DND-41 (cell line): ENCODE data around the gene CADPS.
"Not testable (repeated sequence)": the region's sequence is repeated elsewhere in the genome, so short reads cannot be mapped to it uniquely, and the experiment has no call there.

Experiments
- ATAC-seq: fragments of 200-7000 bp; cut with Tn5 transposase; 3 replicates; pipeline ENCODE4 v1.9.1; 2021; ENCODE audit warnings: low read depth; ENCODE audit not compliant: insufficient read depth
- DNase-seq: peaks from one replicate; pipeline ENCODE4 v3.0.0-alpha.2; 2020
- H2AFZ ChIP-seq: 2 replicates; pipeline ENCODE4 v1.6.0; 2012; ENCODE audit warnings: low read depth, low read length
- H3K27ac ChIP-seq: 2 replicates; pipeline ENCODE4 v1.5.1; 2012; ENCODE audit warnings: low read length, inconsistent platforms
- H3K27me3 ChIP-seq: fragments of 200-600 bp; sonication (generic); 2 replicates; pipeline ENCODE4 v1.6.0; 2012; ENCODE audit warnings: low read length, mild to moderate bottlenecking, inconsistent platforms; ENCODE audit not compliant: insufficient read depth, poor library complexity
- H3K36me3 ChIP-seq: 2 replicates; pipeline ENCODE4 v1.5.1; 2012; ENCODE audit warnings: low read length, inconsistent platforms; ENCODE audit not compliant: insufficient read depth
- H3K4me1 ChIP-seq: 2 replicates; pipeline ENCODE4 v1.5.1; 2012; ENCODE audit warnings: mild to moderate bottlenecking, low read length; ENCODE audit not compliant: insufficient read depth
- H3K4me2 ChIP-seq: 2 replicates; pipeline ENCODE4 v1.6.0; 2012; ENCODE audit warnings: mild to moderate bottlenecking, moderate library complexity, low read length, inconsistent platforms; ENCODE audit not compliant: insufficient read depth
- H3K4me3 ChIP-seq, 2 experiments: fragments of 200-600 bp in 1 of 2; shearing (Covaris generic) in 1 of 2; 2 replicates each; pipeline ENCODE4 v1.5.1; 2012 to 2016; ENCODE audit warnings: inconsistent platforms in 2 of 2, low read length in 2 of 2, mild to moderate bottlenecking in 2 of 2, low read depth in 1 of 2, moderate library complexity in 1 of 2
- H3K79me2 ChIP-seq: 2 replicates; pipeline ENCODE4 v1.6.0; 2012; ENCODE audit warnings: low read length, inconsistent platforms; ENCODE audit not compliant: insufficient read depth
- H3K9ac ChIP-seq: 2 replicates; pipeline ENCODE4 v1.6.0; 2012; ENCODE audit warnings: low read depth, mild to moderate bottlenecking, inconsistent platforms, low read length, moderate library complexity
- H3K9me3 ChIP-seq: 2 replicates; pipeline ENCODE4 v1.5.1; 2012; ENCODE audit warnings: low read length, moderate library complexity, mild to moderate bottlenecking, inconsistent platforms; ENCODE audit not compliant: insufficient read depth, severe bottlenecking
- H4K20me1 ChIP-seq: 2 replicates; pipeline ENCODE4 v1.6.0; 2012; ENCODE audit warnings: low read length; ENCODE audit not compliant: insufficient read depth
- CTCF ChIP-seq: IDR thresholded peaks from 2 replicates; pipeline ENCODE4 v1.5.1; 2012; ENCODE audit warnings: borderline replicate concordance, low read length, moderate library complexity, mild to moderate bottlenecking; ENCODE audit not compliant: poor library complexity, severe bottlenecking; ENCODE audit errors: extremely low read depth
- EZH2 ChIP-seq: IDR thresholded peaks from 3 replicates; pipeline ENCODE4 v1.6.1; 2012; ENCODE audit warnings: borderline replicate concordance, low read depth, mild to moderate bottlenecking, moderate library complexity, low read length, inconsistent platforms; ENCODE audit not compliant: severe bottlenecking

CADPS gene

GRCh38 chr3:62584636-62585035 is 290.6 kb downstream of the CADPS start:
- no peak for TF ChIP-seq EZH2
- Histone ChIP-seq H3K9me3 (no peaks in the 10 kb centered on the region), H3K9ac (no peak overlapping the region), H3K79me2 (no peaks in the 10 kb centered on the region), H3K4me3 (no peak overlapping the region), H3K27ac (no peak overlapping the region), H2AFZ (no peak overlapping the region), H3K27me3 (no peaks in the 10 kb centered on the region), H3K36me3 (no peaks in the 10 kb centered on the region), H3K4me1 (no peaks in the 10 kb centered on the region), H4K20me1 (no peaks in the 10 kb centered on the region), H3K4me2 (no peak overlapping the region)
- DNase-seq (no peak), ATAC-seq (no peak)

- H3K27me3 ChIP-seq, result no peaks in the 10 kb centered on the region
- no peak overlapping the region for H2AFZ ChIP-seq
- H3K4me3 ChIP-seq, result no peak overlapping the region
- no peak overlapping the region for H3K27ac ChIP-seq
- peaks cover 3% of the 10 kb centered on the region for H3K9me3 ChIP-seq
- no peak overlapping the region for H3K9ac ChIP-seq
- H3K4me1 ChIP-seq, result no peaks in the 10 kb centered on the region
- no peak for TF ChIP-seq CTCF
- TF ChIP-seq EZH2, result no peak
- no peak for DNase-seq
- ATAC-seq, result no peak
- H3K79me2 ChIP-seq, result no peaks in the 10 kb centered on the region
- H3K36me3 ChIP-seq, result no peaks in the 10 kb centered on the region
- H4K20me1 ChIP-seq, result no peaks in the 10 kb centered on the region
- H3K4me2 ChIP-seq, result no peak overlapping the region
Observed at GRCh38 chr3:62582495-62583172, 292.6 kb downstream of the CADPS start.

- H2AFZ ChIP-seq, H3K27ac ChIP-seq, H3K4me3 ChIP-seq, H3K9me3 ChIP-seq, H3K4me2 ChIP-seq, H4K20me1 ChIP-seq, H3K4me1 ChIP-seq, H3K79me2 ChIP-seq, DNase-seq, H3K9ac ChIP-seq, ATAC-seq, H3K36me3 ChIP-seq, H3K27me3 ChIP-seq: not testable (repeated sequence)
Observed at GRCh38 chr3:62580485-62580884, 294.7 kb downstream of the CADPS start.

GRCh38 chr3:62577153-62577552 is 298.1 kb downstream of the CADPS start:
- Histone ChIP-seq H2AFZ (no peak overlapping the region), H4K20me1 (no peaks in the 10 kb centered on the region), H3K27me3 (no peaks in the 10 kb centered on the region), H3K79me2 (no peaks in the 10 kb centered on the region), H3K9me3 (peaks cover 3% of the 10 kb centered on the region), H3K4me3 (no peak overlapping the region), H3K27ac (no peak overlapping the region), H3K9ac (no peak overlapping the region), H3K4me2 (no peak overlapping the region), H3K36me3 (no peaks in the 10 kb centered on the region), H3K4me1 (no peaks in the 10 kb centered on the region)
- DNase-seq (no peak), ATAC-seq (no peak)
- TF ChIP-seq EZH2 (no peak), CTCF (no peak)
